Mesothelial cell of epicardium (in vitro differentiated cells): Measurements from ENCODE around the gene FAT3. TPM values are rescaled to one million over a fixed set of nuclear protein-coding genes. Genes with fewer than 3 reads are reported as not detected.
A peak's percentile ranks its signal among the peaks of the same experiment; 100 is the strongest.

ENCODE experiments used
- DNase-seq, 2 experiments: peaks; one replicate each; pipeline ENCODE4 v3.0.0; 2021; ENCODE audit warnings: low spot score in 2 of 2; ENCODE audit not compliant: unreplicated experiment in 2 of 2
- H3K27ac Mint-ChIP-seq: 2 replicates; pipeline ENCODE4 v1.8.0; 2021; ENCODE audit warnings: mixed read lengths
- H3K27me3 Mint-ChIP-seq: 2 replicates; pipeline ENCODE4 v1.8.0; 2021; ENCODE audit warnings: low read depth, mixed read lengths
- H3K36me3 Mint-ChIP-seq: 2 replicates; pipeline ENCODE4 v1.8.0; 2021; ENCODE audit warnings: mixed read lengths
- H3K4me1 Mint-ChIP-seq: 2 replicates; pipeline ENCODE4 v1.8.0; 2021; ENCODE audit warnings: mixed read lengths
- H3K4me3 Mint-ChIP-seq: 2 replicates; pipeline ENCODE4 v1.8.0; 2021; ENCODE audit warnings: mild to moderate bottlenecking, moderate library complexity, mixed read lengths
- H3K9me3 Mint-ChIP-seq: 2 replicates; pipeline ENCODE4 v1.8.0; 2021; ENCODE audit warnings: mixed read lengths
- total RNA-seq: library from RNA; stranded (reverse); gene quantifications from 3 replicates; pipeline ENCODE4 v1.2.1, GENCODE V29; 2021
- TF ChIP-seq, protein P1 (sequence below): fragments of 200-600 bp; sonication (generic); IDR thresholded peaks from one replicate; pipeline ENCODE4 v1.5.0; 2021; ENCODE audit warnings: antibody characterized with exemption; ENCODE audit not compliant: unreplicated experiment

Gene FAT3
- total RNA-seq, 1 donor from 2014 or later = 35.5 TPM

DNA sequence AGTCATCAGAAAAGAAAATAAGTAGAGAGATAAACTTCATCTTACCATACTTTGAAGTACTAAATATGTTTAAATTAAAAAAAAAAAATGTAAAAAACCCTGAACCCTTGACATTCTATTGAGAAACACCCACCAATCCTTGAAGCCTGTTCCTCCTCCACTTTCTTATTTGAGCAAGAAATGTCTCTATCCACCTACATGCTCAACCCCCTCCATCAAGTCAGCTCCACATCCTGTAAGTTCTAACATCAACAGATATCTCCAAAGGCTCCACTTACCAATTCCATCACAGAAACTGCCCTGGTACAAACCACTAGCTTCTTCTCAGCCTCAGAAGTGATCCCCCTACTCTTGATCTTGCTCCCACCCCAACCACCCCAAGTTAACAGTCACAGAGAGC lies 32.5 kb upstream of the FAT3 start:
- TF ChIP-seq, protein P1, sequence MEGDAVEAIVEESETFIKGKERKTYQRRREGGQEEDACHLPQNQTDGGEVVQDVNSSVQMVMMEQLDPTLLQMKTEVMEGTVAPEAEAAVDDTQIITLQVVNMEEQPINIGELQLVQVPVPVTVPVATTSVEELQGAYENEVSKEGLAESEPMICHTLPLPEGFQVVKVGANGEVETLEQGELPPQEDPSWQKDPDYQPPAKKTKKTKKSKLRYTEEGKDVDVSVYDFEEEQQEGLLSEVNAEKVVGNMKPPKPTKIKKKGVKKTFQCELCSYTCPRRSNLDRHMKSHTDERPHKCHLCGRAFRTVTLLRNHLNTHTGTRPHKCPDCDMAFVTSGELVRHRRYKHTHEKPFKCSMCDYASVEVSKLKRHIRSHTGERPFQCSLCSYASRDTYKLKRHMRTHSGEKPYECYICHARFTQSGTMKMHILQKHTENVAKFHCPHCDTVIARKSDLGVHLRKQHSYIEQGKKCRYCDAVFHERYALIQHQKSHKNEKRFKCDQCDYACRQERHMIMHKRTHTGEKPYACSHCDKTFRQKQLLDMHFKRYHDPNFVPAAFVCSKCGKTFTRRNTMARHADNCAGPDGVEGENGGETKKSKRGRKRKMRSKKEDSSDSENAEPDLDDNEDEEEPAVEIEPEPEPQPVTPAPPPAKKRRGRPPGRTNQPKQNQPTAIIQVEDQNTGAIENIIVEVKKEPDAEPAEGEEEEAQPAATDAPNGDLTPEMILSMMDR = no peak
- Mint-ChIP-seq H3K9me3 (no peaks in the 10 kb centered on the region), H3K4me3 (no peak overlapping the region), H3K27me3 (no peaks in the 10 kb centered on the region), H3K4me1 (no peaks in the 10 kb centered on the region), H3K36me3 (no peaks in the 10 kb centered on the region), H3K27ac (no peak overlapping the region)
- DNase-seq = no peak

DNA sequence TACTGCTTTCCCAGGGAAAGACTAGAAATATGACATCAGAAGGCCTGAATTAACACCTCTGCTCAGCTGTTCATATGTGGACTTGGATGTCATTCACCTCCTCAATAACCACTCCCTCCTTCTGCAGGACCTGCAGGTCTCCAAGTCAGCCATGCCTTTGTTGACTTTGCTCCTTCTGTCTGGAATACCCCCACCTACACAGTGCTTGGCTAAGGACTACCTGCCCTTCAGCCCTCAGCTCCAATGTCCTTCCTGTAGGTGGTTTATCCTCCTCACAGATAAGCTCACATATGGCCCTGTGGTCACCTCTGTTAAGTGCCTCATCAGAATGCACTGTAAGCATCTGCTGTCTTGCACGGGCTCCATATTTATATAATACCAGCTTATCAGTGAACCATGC lies 26.4 kb upstream of the FAT3 start:
- Mint-ChIP-seq H3K4me3 (no peak overlapping the region), H3K27me3 (no peaks in the 10 kb centered on the region), H3K4me1 (no peaks in the 10 kb centered on the region), H3K27ac (no peak overlapping the region), H3K9me3 (peaks cover 7% of the 10 kb centered on the region), H3K36me3 (no peaks in the 10 kb centered on the region)
- TF ChIP-seq, protein P1 = no peak
- DNase-seq = no peak

DNA sequence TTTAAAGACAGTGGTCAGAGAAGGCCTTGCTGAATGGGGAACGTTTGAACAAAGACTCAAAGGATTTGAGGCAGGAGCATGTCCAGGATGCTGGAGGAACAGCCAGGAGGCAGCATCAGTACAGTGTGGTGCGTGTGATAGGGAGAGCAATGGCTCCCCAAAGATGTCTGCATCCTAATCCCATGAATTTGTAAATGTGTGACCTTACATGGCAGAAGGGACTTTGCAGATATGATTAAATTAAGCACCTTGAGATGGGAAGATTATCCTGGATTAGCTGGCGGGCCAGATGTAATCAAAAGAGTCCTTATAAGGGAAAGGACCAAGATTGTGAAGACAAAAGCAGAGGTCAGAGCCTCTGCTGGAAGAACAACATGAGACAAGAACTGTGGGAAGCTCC lies 24.6 kb upstream of the FAT3 start:
- H3K9me3 Mint-ChIP-seq = peaks cover 7% of the 10 kb centered on the region

DNA sequence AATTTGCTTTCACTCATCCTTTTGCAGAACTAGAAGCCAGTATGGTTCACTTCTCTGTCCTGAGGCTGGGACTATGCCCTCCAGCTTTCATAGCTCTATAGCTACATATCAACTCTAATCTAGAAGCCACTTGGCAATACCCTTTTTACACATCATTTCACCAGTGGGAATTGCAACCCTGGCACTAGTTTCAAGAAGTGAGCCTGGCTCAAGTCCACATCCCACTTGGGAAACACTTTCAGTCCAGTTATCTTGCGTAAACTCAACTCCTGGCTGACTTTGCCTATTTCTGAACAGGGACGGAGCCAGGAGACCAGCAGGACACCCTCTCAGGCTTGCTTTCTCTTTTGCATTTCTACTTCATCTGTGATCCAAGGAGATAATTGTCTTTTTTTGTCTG lies 19.9 kb upstream of the FAT3 start:
- H3K36me3 Mint-ChIP-seq = no peaks in the 10 kb centered on the region
- H3K9me3 Mint-ChIP-seq = peaks cover 16% of the 10 kb centered on the region
- H3K4me3 Mint-ChIP-seq = no peak overlapping the region
- DNase-seq = no peak
- no peak overlapping the region for H3K27ac Mint-ChIP-seq
- H3K27me3 Mint-ChIP-seq = no peaks in the 10 kb centered on the region
- TF ChIP-seq, protein P1 = no peak
- peaks cover 16% of the 10 kb centered on the region for H3K4me1 Mint-ChIP-seq

More for the DNA sequence above, 24.6 kb upstream of the FAT3 start:
- Mint-ChIP-seq H3K27ac (no peak overlapping the region), H3K27me3 (no peaks in the 10 kb centered on the region), H3K4me1 (no peaks in the 10 kb centered on the region), H3K36me3 (no peaks in the 10 kb centered on the region), H3K4me3 (no peak overlapping the region)
- DNase-seq = no peak
- TF ChIP-seq, protein P1 = no peak

DNA sequence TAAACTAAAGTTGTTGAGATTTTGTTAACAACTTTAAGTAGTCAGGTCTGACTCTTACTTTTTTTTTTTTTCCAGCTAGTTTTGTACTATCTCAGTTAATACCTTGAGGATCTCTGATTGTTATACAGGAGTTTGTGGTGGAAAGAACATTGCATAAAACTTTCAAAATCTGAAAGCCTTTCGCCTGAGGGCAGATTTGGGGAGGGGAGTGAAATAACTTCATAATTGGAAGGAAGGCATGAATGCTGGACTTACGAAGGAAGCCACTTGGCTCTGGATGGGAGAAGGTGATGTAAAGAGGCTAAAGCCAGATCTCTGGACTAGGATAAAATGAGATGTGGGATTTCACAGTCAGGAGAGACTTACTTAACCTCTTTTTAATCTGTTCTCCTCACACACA lies 18.2 kb upstream of the FAT3 start:
- peaks cover 19% of the 10 kb centered on the region for H3K4me1 Mint-ChIP-seq
- no peaks in the 10 kb centered on the region for H3K27me3 Mint-ChIP-seq
- TF ChIP-seq, protein P1 = no peak
- H3K4me3 Mint-ChIP-seq = no peak overlapping the region
- H3K9me3 Mint-ChIP-seq = peaks cover 9% of the 10 kb centered on the region
- DNase-seq = no peak
- H3K27ac Mint-ChIP-seq = no peak overlapping the region
- no peaks in the 10 kb centered on the region for H3K36me3 Mint-ChIP-seq

DNA sequence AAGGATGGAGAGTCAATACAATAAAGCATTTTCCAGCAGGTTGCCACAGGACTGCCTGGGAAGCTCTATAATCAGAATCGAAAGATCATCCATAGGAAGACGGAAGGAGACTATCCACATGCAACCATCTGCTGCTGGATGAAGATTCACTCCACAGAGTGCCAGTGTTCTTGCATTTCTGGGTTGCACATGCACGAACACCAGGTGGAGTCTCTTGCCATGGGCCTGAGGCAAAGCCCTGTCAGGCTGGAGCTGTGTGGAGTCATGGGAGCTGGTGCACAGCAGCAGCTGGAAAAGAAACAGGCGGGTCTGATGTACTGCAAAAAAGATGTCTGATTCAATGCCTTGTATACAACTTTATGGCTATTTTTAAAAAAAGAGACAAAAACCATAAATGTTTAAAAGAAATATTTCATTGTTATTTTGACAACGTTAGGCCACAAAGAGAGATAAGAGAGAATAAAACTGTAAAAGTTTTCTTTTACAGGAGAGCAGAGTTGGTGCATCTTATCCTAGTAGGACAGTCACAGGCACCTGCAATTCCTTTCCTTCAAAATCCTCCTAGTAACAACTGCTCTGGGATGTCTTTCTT lies 12.9 kb upstream of the FAT3 start:
- TF ChIP-seq, protein P1 = no peak
- Mint-ChIP-seq H3K27ac (no peak overlapping the region), H3K36me3 (no peaks in the 10 kb centered on the region), H3K4me1 (peaks cover 15% of the 10 kb centered on the region), H3K9me3 (no peaks in the 10 kb centered on the region), H3K4me3 (no peak overlapping the region), H3K27me3 (peaks cover 5% of the 10 kb centered on the region)
- peak in 1 of 2 experiments; percentile 39 for DNase-seq
